ENCODE data around the gene ANKRD30BL. TPM values are rescaled to one million over a fixed set of nuclear protein-coding genes. Genes with fewer than 3 reads are reported as not detected.
"Not testable (repeated sequence)": the region's sequence is repeated elsewhere in the genome, so short reads cannot be mapped to it uniquely, and the experiment has no call there.

Gene ANKRD30BL
- total and polyA plus RNA-seq, 2 donors (not counting 3 experiments of a cell fraction or from before 2014, with no cell fraction given) = not detected

DNA sequence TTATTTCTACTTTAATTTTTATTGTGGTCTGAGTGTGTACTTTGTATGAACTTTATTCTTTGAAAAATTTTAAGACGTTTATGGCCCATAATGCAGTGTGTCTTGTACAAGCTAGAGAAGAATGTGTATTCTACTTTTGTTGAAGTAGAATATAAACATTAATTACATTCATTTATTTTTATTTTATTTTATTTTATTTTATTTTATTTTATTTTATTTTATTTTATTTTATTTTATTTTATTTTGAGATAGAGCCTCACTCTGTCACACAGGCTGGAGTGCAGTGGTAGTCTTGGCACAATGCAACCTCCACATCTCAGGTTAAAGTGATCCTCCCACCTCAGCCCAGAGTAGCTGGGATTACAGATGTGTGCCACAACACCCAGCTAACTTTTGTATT lies 5.3 kb upstream of the ANKRD30BL start:
- H3K27me3 ChIP-seq (ENCODE audit: control insufficient read depth in 2 of 2, insufficient read depth in 2 of 2, low read length in 2 of 2); H3K27ac ChIP-seq (ENCODE audit: insufficient read depth, low read depth, low read length); H3K9ac ChIP-seq (replicated peaks; ENCODE audit: extremely low read depth, insufficient read depth, low read length); H3K4me1 ChIP-seq (ENCODE audit: control insufficient read depth, extremely low read depth, insufficient read depth, low read length); H3K36me3 ChIP-seq (ENCODE audit: control insufficient read depth in 2 of 2, extremely low read depth in 1 of 2, insufficient read depth in 2 of 2, low read length in 2 of 2); POLR2A ChIA-PET; H2AFZ ChIP-seq (ENCODE audit: low read depth, low read length); H4K20me1 ChIP-seq (replicated peaks; ENCODE audit: control insufficient read depth, extremely low read depth, insufficient read depth, low read length); H3K79me2 ChIP-seq (ENCODE audit: control insufficient read depth, insufficient read depth, low read length); intact Hi-C loops (cut with micrococcal nuclease); dilution Hi-C loops (cut with MboI; ENCODE audit: extremely low pct_ligation_motif_present, low sequenced_read_pairs); H3K9me1 ChIP-seq (replicated peaks; ENCODE audit: control insufficient read depth, extremely low read depth, insufficient read depth, low read length); DNase-seq (ENCODE audit: low read depth, low spot score); CTCF ChIA-PET; BruUV-seq (replicated peaks); H3K9me3 ChIP-seq (replicated peaks; ENCODE audit: control insufficient read depth, insufficient read depth, low read length); H3K4me3 ChIP-seq (replicated peaks in 1 of 3; ENCODE audit: insufficient read depth in 1 of 3, low read depth in 1 of 3, low read length in 3 of 3); H3K4me2 ChIP-seq (ENCODE audit: insufficient read depth, low read length); FAIRE-seq: not testable (repeated sequence)

DNA sequence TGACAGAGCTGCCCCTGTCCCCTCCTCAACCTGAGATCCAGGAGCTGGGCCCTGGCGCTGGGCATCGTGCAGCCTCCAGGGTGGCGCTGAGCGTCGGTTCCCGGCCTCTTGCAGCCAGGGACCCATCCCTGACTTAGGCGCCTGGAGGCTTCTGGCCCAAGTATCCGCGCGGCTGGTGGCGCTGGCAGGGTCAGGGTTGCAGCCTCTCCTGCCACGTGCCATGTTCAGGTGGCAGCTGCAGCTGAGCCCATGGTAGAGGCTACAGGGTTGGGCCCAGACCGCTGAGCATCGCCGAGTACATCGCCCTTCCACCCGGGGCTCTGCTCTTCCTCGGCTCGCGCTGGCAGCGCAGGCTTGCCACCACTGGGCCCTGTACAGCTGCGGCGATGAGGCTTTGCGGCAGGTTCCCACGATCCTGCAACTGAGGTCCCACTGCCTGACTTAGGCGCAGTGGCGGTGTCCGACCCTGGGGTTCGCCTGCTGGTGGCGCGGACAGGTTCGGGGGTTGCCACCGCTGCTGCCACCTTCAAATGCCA lies 441 bp upstream of the ANKRD30BL start:
- DNase-seq (ENCODE audit: low read depth, low spot score); POLR2A ChIA-PET; CTCF ChIA-PET; H3K79me2 ChIP-seq (ENCODE audit: control insufficient read depth, insufficient read depth, low read length); H2AFZ ChIP-seq (ENCODE audit: low read depth, low read length); BruUV-seq (replicated peaks); H3K9ac ChIP-seq (replicated peaks; ENCODE audit: extremely low read depth, insufficient read depth, low read length); dilution Hi-C loops (cut with MboI; ENCODE audit: extremely low pct_ligation_motif_present, low sequenced_read_pairs); H3K4me2 ChIP-seq (ENCODE audit: insufficient read depth, low read length); H3K4me3 ChIP-seq (replicated peaks in 1 of 3; ENCODE audit: insufficient read depth in 1 of 3, low read depth in 1 of 3, low read length in 3 of 3); intact Hi-C loops (cut with micrococcal nuclease); H3K27ac ChIP-seq (ENCODE audit: insufficient read depth, low read depth, low read length); H3K4me1 ChIP-seq (ENCODE audit: control insufficient read depth, extremely low read depth, insufficient read depth, low read length); H3K9me1 ChIP-seq (replicated peaks; ENCODE audit: control insufficient read depth, extremely low read depth, insufficient read depth, low read length); H4K20me1 ChIP-seq (replicated peaks; ENCODE audit: control insufficient read depth, extremely low read depth, insufficient read depth, low read length); FAIRE-seq; H3K9me3 ChIP-seq (replicated peaks; ENCODE audit: control insufficient read depth, insufficient read depth, low read length); H3K27me3 ChIP-seq (ENCODE audit: control insufficient read depth in 2 of 2, insufficient read depth in 2 of 2, low read length in 2 of 2); H3K36me3 ChIP-seq (ENCODE audit: control insufficient read depth in 2 of 2, extremely low read depth in 1 of 2, insufficient read depth in 2 of 2, low read length in 2 of 2): not testable (repeated sequence)

DNA sequence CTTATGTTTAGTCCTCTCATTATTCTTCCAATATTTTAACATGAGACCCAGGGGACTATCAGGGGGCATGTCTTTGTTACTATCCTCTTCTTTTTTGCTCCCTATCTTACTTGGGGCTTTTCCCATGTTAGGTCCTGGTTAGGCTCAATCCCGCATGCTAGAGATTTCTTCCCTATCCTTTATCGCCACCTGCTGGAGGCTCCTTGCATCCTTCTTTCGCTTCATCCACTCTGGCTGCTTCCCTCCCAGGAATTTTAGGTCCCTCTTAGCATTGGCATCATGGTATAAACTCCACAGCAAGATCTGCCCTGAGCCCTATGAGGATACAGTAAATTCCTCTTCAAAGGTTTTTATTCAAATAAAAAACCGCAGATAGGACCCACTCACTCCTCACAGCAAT lies 15.0 kb downstream of the ANKRD30BL start:
- H3K9me1 ChIP-seq (replicated peaks; ENCODE audit: control insufficient read depth, extremely low read depth, insufficient read depth, low read length); dilution Hi-C loops (cut with MboI; ENCODE audit: extremely low pct_ligation_motif_present, low sequenced_read_pairs); H3K27me3 ChIP-seq (ENCODE audit: control insufficient read depth in 2 of 2, insufficient read depth in 2 of 2, low read length in 2 of 2); H3K36me3 ChIP-seq (ENCODE audit: control insufficient read depth in 2 of 2, extremely low read depth in 1 of 2, insufficient read depth in 2 of 2, low read length in 2 of 2); FAIRE-seq; H3K4me2 ChIP-seq (ENCODE audit: insufficient read depth, low read length); POLR2A ChIA-PET; H3K4me1 ChIP-seq (ENCODE audit: control insufficient read depth, extremely low read depth, insufficient read depth, low read length); H3K9me3 ChIP-seq (replicated peaks; ENCODE audit: control insufficient read depth, insufficient read depth, low read length); H3K79me2 ChIP-seq (ENCODE audit: control insufficient read depth, insufficient read depth, low read length); CTCF ChIA-PET; H3K27ac ChIP-seq (ENCODE audit: insufficient read depth, low read depth, low read length); H4K20me1 ChIP-seq (replicated peaks; ENCODE audit: control insufficient read depth, extremely low read depth, insufficient read depth, low read length); BruUV-seq (replicated peaks); H2AFZ ChIP-seq (ENCODE audit: low read depth, low read length); H3K9ac ChIP-seq (replicated peaks; ENCODE audit: extremely low read depth, insufficient read depth, low read length); H3K4me3 ChIP-seq (replicated peaks in 1 of 3; ENCODE audit: insufficient read depth in 1 of 3, low read depth in 1 of 3, low read length in 3 of 3): not testable (repeated sequence)
- TF ChIP-seq, protein P1, sequence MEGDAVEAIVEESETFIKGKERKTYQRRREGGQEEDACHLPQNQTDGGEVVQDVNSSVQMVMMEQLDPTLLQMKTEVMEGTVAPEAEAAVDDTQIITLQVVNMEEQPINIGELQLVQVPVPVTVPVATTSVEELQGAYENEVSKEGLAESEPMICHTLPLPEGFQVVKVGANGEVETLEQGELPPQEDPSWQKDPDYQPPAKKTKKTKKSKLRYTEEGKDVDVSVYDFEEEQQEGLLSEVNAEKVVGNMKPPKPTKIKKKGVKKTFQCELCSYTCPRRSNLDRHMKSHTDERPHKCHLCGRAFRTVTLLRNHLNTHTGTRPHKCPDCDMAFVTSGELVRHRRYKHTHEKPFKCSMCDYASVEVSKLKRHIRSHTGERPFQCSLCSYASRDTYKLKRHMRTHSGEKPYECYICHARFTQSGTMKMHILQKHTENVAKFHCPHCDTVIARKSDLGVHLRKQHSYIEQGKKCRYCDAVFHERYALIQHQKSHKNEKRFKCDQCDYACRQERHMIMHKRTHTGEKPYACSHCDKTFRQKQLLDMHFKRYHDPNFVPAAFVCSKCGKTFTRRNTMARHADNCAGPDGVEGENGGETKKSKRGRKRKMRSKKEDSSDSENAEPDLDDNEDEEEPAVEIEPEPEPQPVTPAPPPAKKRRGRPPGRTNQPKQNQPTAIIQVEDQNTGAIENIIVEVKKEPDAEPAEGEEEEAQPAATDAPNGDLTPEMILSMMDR (IDR thresholded peaks at IDR 0.05; ENCODE audit: extremely low read depth in 1 of 2, insufficient read depth in 1 of 2, low read depth in 1 of 2, low read length in 2 of 2) = peak; percentile 16 to 50
- intact Hi-C loops (cut with micrococcal nuclease) = loop anchor here (2.0 to 10.0 kb wide), 3 partner anchors 288 to 734 kb away; no protein-coding TSS in a partner anchor
- peak; percentile 44 for DNase-seq (ENCODE audit: low read depth, low spot score)
